Mesenchymal stem cell (in vitro differentiated cells and primary cell): ENCODE measurements around the gene ZNF605.
"Not testable (repeated sequence)": the region's sequence is repeated elsewhere in the genome, so short reads cannot be mapped to it uniquely, and the experiment has no call there.

ENCODE experiments used
- DNase-seq: peaks from one replicate; pipeline ENCODE4 v3.0.0-alpha.2; 2013
- H2AFZ ChIP-seq: one replicate; pipeline ENCODE4 v1.6.1; 2013; ENCODE audit warnings: low read depth, mild to moderate bottlenecking, control low read depth, inconsistent platforms, low read length, moderate library complexity
- H2AK5ac ChIP-seq: 2 replicates; pipeline ENCODE4 v1.6.1; 2013; ENCODE audit warnings: low read length, moderate library complexity, mild to moderate bottlenecking, inconsistent platforms; ENCODE audit not compliant: severe bottlenecking
- H2BK120ac ChIP-seq: one replicate; pipeline ENCODE4 v1.6.1; 2013; ENCODE audit warnings: low read depth, mild to moderate bottlenecking, inconsistent platforms, low read length, moderate library complexity
- H2BK12ac ChIP-seq, 2 experiments: one replicate each; pipeline ENCODE4 v1.6.1; 2013; ENCODE audit warnings: inconsistent platforms in 2 of 2, low read length in 2 of 2, mild to moderate bottlenecking in 2 of 2, moderate library complexity in 2 of 2, control low read depth in 1 of 2
- H2BK15ac ChIP-seq: one replicate; pipeline ENCODE4 v1.6.1; 2013; ENCODE audit warnings: mild to moderate bottlenecking, low read depth, inconsistent platforms; ENCODE audit not compliant: poor library complexity, severe bottlenecking
- H2BK5ac ChIP-seq: 2 replicates; pipeline ENCODE4 v1.6.1; 2013; ENCODE audit warnings: low read depth, mild to moderate bottlenecking, low read length, control low read depth, inconsistent platforms; ENCODE audit not compliant: poor library complexity, severe bottlenecking
- H3K14ac ChIP-seq, 2 experiments: one replicate each; pipeline ENCODE4 v1.6.1; 2013; ENCODE audit warnings: inconsistent platforms in 2 of 2, low read length in 2 of 2, control low read depth in 1 of 2, mild to moderate bottlenecking in 1 of 2, moderate library complexity in 1 of 2
- H3K18ac ChIP-seq, 2 experiments: one replicate each; pipeline ENCODE4 v1.6.1; 2013; ENCODE audit warnings: inconsistent platforms in 2 of 2, low read length in 2 of 2, control low read depth in 1 of 2, low read depth in 1 of 2, mild to moderate bottlenecking in 1 of 2
- H3K23ac ChIP-seq, 2 experiments: one replicate each; pipeline ENCODE4 v1.6.1; 2013; ENCODE audit warnings: inconsistent platforms in 2 of 2, low read length in 2 of 2, mild to moderate bottlenecking in 2 of 2, moderate library complexity in 2 of 2, control low read depth in 1 of 2
- H3K27ac ChIP-seq: 2 replicates; pipeline ENCODE4 v1.5.1; 2013; ENCODE audit warnings: mild to moderate bottlenecking, moderate library complexity, low read length, control low read depth, inconsistent platforms; ENCODE audit not compliant: poor library complexity, severe bottlenecking
- H3K27me3 ChIP-seq, 2 experiments: 2 replicates each; pipeline versions ENCODE4 v1.6.1 to v1.7.0; 2013; ENCODE audit warnings: low read length in 2 of 2, mild to moderate bottlenecking in 2 of 2, moderate library complexity in 2 of 2, control low read depth in 1 of 2, inconsistent platforms in 1 of 2; ENCODE audit not compliant: control insufficient read depth in 1 of 2, insufficient read depth in 1 of 2
- H3K36me3 ChIP-seq, 2 experiments: 2 replicates each; pipeline versions ENCODE4 v1.6.1 to v1.7.0; 2013; ENCODE audit warnings: low read length in 2 of 2, control low read depth in 1 of 2, inconsistent platforms in 1 of 2, low read depth in 1 of 2, mild to moderate bottlenecking in 1 of 2; ENCODE audit not compliant: insufficient read depth in 2 of 2, control insufficient read depth in 1 of 2
- H3K4ac ChIP-seq, 2 experiments: one replicate each; pipeline ENCODE4 v1.6.1; 2013; ENCODE audit warnings: inconsistent platforms in 2 of 2, low read length in 2 of 2, mild to moderate bottlenecking in 2 of 2, moderate library complexity in 2 of 2, control low read depth in 1 of 2, low read depth in 1 of 2
- H3K4me1 ChIP-seq: 2 replicates; pipeline ENCODE4 v1.6.1; 2013; ENCODE audit warnings: low read depth, low read length, control low read depth; ENCODE audit not compliant: control insufficient read depth, insufficient read depth
- H3K4me2 ChIP-seq: 2 replicates; pipeline ENCODE4 v1.6.1; 2013; ENCODE audit warnings: low read length, mild to moderate bottlenecking, inconsistent platforms; ENCODE audit not compliant: poor library complexity, severe bottlenecking
- H3K4me3 ChIP-seq, 2 experiments: 2 replicates each; pipeline versions ENCODE4 v1.5.1 to v1.7.0; 2013; ENCODE audit warnings: low read length in 2 of 2, mild to moderate bottlenecking in 2 of 2, control low read depth in 1 of 2, low read depth in 1 of 2; ENCODE audit not compliant: insufficient read depth in 1 of 2
- H3K79me1 ChIP-seq: replicated peaks from 2 replicates; pipeline ENCODE4 v1.6.1; 2013; ENCODE audit warnings: mild to moderate bottlenecking, control low read depth, low read length, inconsistent platforms; ENCODE audit not compliant: poor library complexity, severe bottlenecking
- H3K9ac ChIP-seq: 2 replicates; pipeline ENCODE4 v1.7.0; 2013; ENCODE audit warnings: mild to moderate bottlenecking, low read length, moderate library complexity
- H3K9me3 ChIP-seq: 2 replicates; pipeline ENCODE4 v1.7.0; 2013; ENCODE audit warnings: mild to moderate bottlenecking, low read length; ENCODE audit not compliant: control insufficient read depth
- H4K8ac ChIP-seq: one replicate; pipeline ENCODE4 v1.6.1; 2013; ENCODE audit warnings: inconsistent platforms, mild to moderate bottlenecking, low read length, moderate library complexity
- H4K91ac ChIP-seq: one replicate; pipeline ENCODE4 v1.6.1; 2013; ENCODE audit warnings: mild to moderate bottlenecking, low read length, inconsistent platforms
- WGBS: methylation state at CpG from one replicate; pipeline ENCODE4 v1.1.7; 2013; ENCODE audit warnings: mixed read lengths; 5-methylcytosine and 5-hydroxymethylcytosine counted together

The ZNF605 gene

GRCh38 chr12:132886529-132887477 is 69.3 kb downstream of the ZNF605 start:
- Histone ChIP-seq H2BK15ac (no peak overlapping the region), H3K23ac (peak overlapping the region in 1 of 2 experiments; percentile 23), H2AFZ (peak overlapping the region; percentile 46), H2AK5ac (no peak overlapping the region), H2BK12ac (no peak overlapping the region), H2BK5ac (no peak overlapping the region), H2BK120ac (peak overlapping the region; percentile 99), H3K4me2 (peak overlapping the region; percentile 61), H3K4me1 (peaks cover 7% of the 10 kb centered on the region), H3K4ac (peak overlapping the region; percentile 90 to 91), H3K36me3 (peaks cover 32 to 33% of the 10 kb centered on the region in 2 experiments), H3K27me3 (no peaks in the 10 kb centered on the region), H4K91ac (peak overlapping the region; percentile 97), H3K18ac (peak overlapping the region; percentile 93 to 94), H3K9me3 (peaks cover 28% of the 10 kb centered on the region), H3K9ac (peak overlapping the region; percentile 99), H3K27ac (peak overlapping the region; percentile 31), H3K4me3 (peak overlapping the region; percentile 88 to 94), H4K8ac (peak overlapping the region; percentile 70), H3K79me1 (peaks cover 13% of the 10 kb centered on the region), H3K14ac (peak overlapping the region in 1 of 2 experiments; percentile 93)
- 12% methylated on average over 37 of the region's 64 CpGs for WGBS
- DNase-seq = peak; percentile 39

GRCh38 chr12:132881818-132882217 is 74.3 kb downstream of the ZNF605 start:
- H3K4me2 ChIP-seq = no peak overlapping the region
- peak overlapping the region; percentile 19 for H3K27ac ChIP-seq
- H3K18ac ChIP-seq = peak overlapping the region in 1 of 2 experiments; percentile 16
- H3K79me1 ChIP-seq = peaks cover 11% of the 10 kb centered on the region
- H3K9me3 ChIP-seq = peaks cover 20% of the 10 kb centered on the region
- H3K9ac ChIP-seq = no peak overlapping the region
- no peak overlapping the region for H3K14ac ChIP-seq
- peak; percentile 95 for DNase-seq
- H2BK15ac ChIP-seq = no peak overlapping the region
- no peak overlapping the region for H3K4ac ChIP-seq
- H3K4me3 ChIP-seq = no peak overlapping the region
- no peak overlapping the region for H4K91ac ChIP-seq
- no peak overlapping the region for H2BK5ac ChIP-seq
- H3K36me3 ChIP-seq = peaks cover 51 to 52% of the 10 kb centered on the region in 2 experiments
- no peak overlapping the region for H2AK5ac ChIP-seq
- WGBS = 46% methylated on average over 6 of the region's 7 CpGs
- no peaks in the 10 kb centered on the region for H3K27me3 ChIP-seq
- H2BK12ac ChIP-seq = no peak overlapping the region
- H3K23ac ChIP-seq = no peak overlapping the region
- no peak overlapping the region for H4K8ac ChIP-seq
- no peak overlapping the region for H2BK120ac ChIP-seq
- peaks cover 5% of the 10 kb centered on the region for H3K4me1 ChIP-seq
- no peak overlapping the region for H2AFZ ChIP-seq

GRCh38 chr12:132874620-132875019 is 81.5 kb downstream of the ZNF605 start:
- H2BK15ac ChIP-seq, H3K27me3 ChIP-seq, DNase-seq, H3K4ac ChIP-seq, H2AK5ac ChIP-seq, H2BK5ac ChIP-seq, H3K23ac ChIP-seq, H3K4me3 ChIP-seq, H3K4me1 ChIP-seq, H3K14ac ChIP-seq, H2AFZ ChIP-seq, H3K18ac ChIP-seq, H2BK12ac ChIP-seq, H4K91ac ChIP-seq, H3K9me3 ChIP-seq, H4K8ac ChIP-seq, H2BK120ac ChIP-seq, H3K9ac ChIP-seq, H3K27ac ChIP-seq, H3K4me2 ChIP-seq: not testable (repeated sequence)
- Histone ChIP-seq H3K79me1 (peaks cover 33% of the 10 kb centered on the region), H3K36me3 (peaks cover 73 to 77% of the 10 kb centered on the region in 2 experiments)
- WGBS = 94% methylated on average over 21 of the region's 21 CpGs

GRCh38 chr12:132874175-132874574 is 81.9 kb downstream of the ZNF605 start:
- DNase-seq = no peak
- Histone ChIP-seq H3K79me1 (peaks cover 36% of the 10 kb centered on the region), H4K8ac (no peak overlapping the region), H3K27me3 (no peaks in the 10 kb centered on the region), H3K36me3 (peaks cover 74 to 81% of the 10 kb centered on the region in 2 experiments), H2BK5ac (no peak overlapping the region), H2AFZ (no peak overlapping the region), H4K91ac (no peak overlapping the region), H2BK12ac (no peak overlapping the region), H3K14ac (no peak overlapping the region), H2BK120ac (no peak overlapping the region), H3K4me2 (no peak overlapping the region), H3K18ac (no peak overlapping the region), H3K9ac (no peak overlapping the region), H3K23ac (no peak overlapping the region), H2BK15ac (no peak overlapping the region), H3K9me3 (no peaks in the 10 kb centered on the region), H2AK5ac (no peak overlapping the region), H3K27ac (no peak overlapping the region), H3K4ac (no peak overlapping the region), H3K4me1 (no peaks in the 10 kb centered on the region), H3K4me3 (no peak overlapping the region)
- WGBS = over 99% methylated on average over 11 of the region's 11 CpGs
